ENCODE data around the gene SENP3.
A peak's percentile ranks its signal among the peaks of the same experiment; 100 is the strongest.

The SENP3 gene

GRCh38 chr17:7572588-7573323 is 11.0 kb downstream of the SENP3 start:
- no peaks in the 10 kb centered on the region for H3K27me3 ChIP-seq (replicated peaks)
- DNase-seq, result peak; percentile 99
- TF ChIP-seq CTCF (IDR thresholded peaks at IDR 0.05; ENCODE audit: low read depth, low read length, missing control alignments), result no peak
- H3K4me3 ChIP-seq (ENCODE audit: low read depth, low read length), result peak overlapping the region; percentile 95
- in situ Hi-C loops (cut with HindIII; ENCODE audit: low pct_ligation_motif_present, low sequenced_read_pairs), result no loop called here
- H3K36me3 ChIP-seq (replicated peaks), result peaks cover 71% of the 10 kb centered on the region
- H3K27ac ChIP-seq, result peak overlapping the region; percentile 91

GRCh38 chr17:7573324-7574080 is 11.8 kb downstream of the SENP3 start:
- Histone ChIP-seq H3K4me3 (ENCODE audit: low read depth, low read length) (peak overlapping the region; percentile 95), H3K27me3 (replicated peaks) (no peaks in the 10 kb centered on the region), H3K36me3 (replicated peaks) (peaks cover 78% of the 10 kb centered on the region), H3K27ac (peak overlapping the region; percentile 91)
- in situ Hi-C loops (cut with HindIII; ENCODE audit: low pct_ligation_motif_present, low sequenced_read_pairs), result no loop called here
- no peak for TF ChIP-seq CTCF (IDR thresholded peaks at IDR 0.05; ENCODE audit: low read depth, low read length, missing control alignments)
- peak; percentile 80 for DNase-seq

GRCh38 chr17:7574176-7574953 is 12.6 kb downstream of the SENP3 start:
- in situ Hi-C loops (cut with HindIII; ENCODE audit: low pct_ligation_motif_present, low sequenced_read_pairs), result no loop called here
- H3K36me3 ChIP-seq (replicated peaks), result peaks cover 80% of the 10 kb centered on the region

GRCh38 chr17:7575481-7575883 is 13.8 kb downstream of the SENP3 start:
- Histone ChIP-seq H3K4me3 (ENCODE audit: low read depth, low read length) (peak overlapping the region; percentile 95), H3K27me3 (replicated peaks) (no peaks in the 10 kb centered on the region), H3K27ac (no peak overlapping the region), H3K36me3 (replicated peaks) (peaks cover 72% of the 10 kb centered on the region)
- no peak for TF ChIP-seq CTCF (IDR thresholded peaks at IDR 0.05; ENCODE audit: low read depth, low read length, missing control alignments)
- no peak for DNase-seq
- in situ Hi-C loops (cut with HindIII; ENCODE audit: low pct_ligation_motif_present, low sequenced_read_pairs), result no loop called here

More at GRCh38 chr17:7574176-7574953, 12.6 kb downstream of the SENP3 start:
- peak overlapping the region; percentile 91 for H3K27ac ChIP-seq
- H3K4me3 ChIP-seq (ENCODE audit: low read depth, low read length), result peak overlapping the region; percentile 95
- no peak for DNase-seq
- H3K27me3 ChIP-seq (replicated peaks), result no peaks in the 10 kb centered on the region
- no peak for TF ChIP-seq CTCF (IDR thresholded peaks at IDR 0.05; ENCODE audit: low read depth, low read length, missing control alignments)

GRCh38 chr17:7575959-7576358 is 14.2 kb downstream of the SENP3 start:
- no peak for DNase-seq
- Histone ChIP-seq H3K4me3 (ENCODE audit: low read depth, low read length) (peak overlapping the region; percentile 20), H3K27ac (no peak overlapping the region), H3K36me3 (replicated peaks) (peaks cover 67% of the 10 kb centered on the region), H3K27me3 (replicated peaks) (no peaks in the 10 kb centered on the region)
- in situ Hi-C loops (cut with HindIII; ENCODE audit: low pct_ligation_motif_present, low sequenced_read_pairs), result no loop called here
- TF ChIP-seq CTCF (IDR thresholded peaks at IDR 0.05; ENCODE audit: low read depth, low read length, missing control alignments), result no peak

Data from brain microvascular endothelial cell (primary cell).